Renal cortex interstitium (tissue), 11 donors: Measurements from ENCODE around the gene PRKACA. TPM values are rescaled to one million over a fixed set of nuclear protein-coding genes. Genes with fewer than 3 reads are reported as not detected.
"Not testable (repeated sequence)": the region's sequence is repeated elsewhere in the genome, so short reads cannot be mapped to it uniquely, and the experiment has no call there.

Experiments used
- DNase-seq, 11 donors: peaks; one replicate each; pipeline ENCODE4 v3.0.0-alpha.2; 2013; ENCODE audit warnings: low read depth in 9 of 11, low spot score in 4 of 11; ENCODE audit errors: extremely low read depth in 1 of 11
- polyA plus RNA-seq, 3 donors: library from polyadenylated mRNA; unstranded; fragments of 120-200 nt; gene quantifications; one replicate each; pipeline ENCODE4 v1.2.1, GENCODE V29; 2013; ENCODE audit not compliant: insufficient read length in 3 of 3

PRKACA gene
- polyA plus RNA-seq, 3 donors = 90.2 to 104 (median 92.6) TPM

DNA sequence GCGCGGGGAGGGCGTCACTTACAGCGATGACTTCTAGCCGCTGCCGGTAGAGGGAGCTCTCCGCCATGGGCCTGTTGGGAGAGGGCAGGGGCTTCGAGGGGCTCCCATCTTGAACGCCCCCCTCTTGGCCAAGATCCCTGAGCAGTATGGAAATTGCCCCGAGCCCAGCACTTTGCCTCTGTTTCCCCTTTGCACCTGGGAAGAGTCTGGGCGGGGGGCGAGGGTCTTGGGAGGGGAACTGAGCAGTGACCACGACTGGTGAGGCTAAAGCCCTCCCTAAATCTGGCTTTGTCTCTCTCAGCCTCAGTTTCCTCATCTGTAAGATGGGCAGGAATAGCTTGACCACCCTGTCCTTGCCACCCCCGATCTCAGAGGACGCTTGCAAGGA lies 58.5 kb downstream of the PRKACA start:
- DNase-seq = no peak

DNA sequence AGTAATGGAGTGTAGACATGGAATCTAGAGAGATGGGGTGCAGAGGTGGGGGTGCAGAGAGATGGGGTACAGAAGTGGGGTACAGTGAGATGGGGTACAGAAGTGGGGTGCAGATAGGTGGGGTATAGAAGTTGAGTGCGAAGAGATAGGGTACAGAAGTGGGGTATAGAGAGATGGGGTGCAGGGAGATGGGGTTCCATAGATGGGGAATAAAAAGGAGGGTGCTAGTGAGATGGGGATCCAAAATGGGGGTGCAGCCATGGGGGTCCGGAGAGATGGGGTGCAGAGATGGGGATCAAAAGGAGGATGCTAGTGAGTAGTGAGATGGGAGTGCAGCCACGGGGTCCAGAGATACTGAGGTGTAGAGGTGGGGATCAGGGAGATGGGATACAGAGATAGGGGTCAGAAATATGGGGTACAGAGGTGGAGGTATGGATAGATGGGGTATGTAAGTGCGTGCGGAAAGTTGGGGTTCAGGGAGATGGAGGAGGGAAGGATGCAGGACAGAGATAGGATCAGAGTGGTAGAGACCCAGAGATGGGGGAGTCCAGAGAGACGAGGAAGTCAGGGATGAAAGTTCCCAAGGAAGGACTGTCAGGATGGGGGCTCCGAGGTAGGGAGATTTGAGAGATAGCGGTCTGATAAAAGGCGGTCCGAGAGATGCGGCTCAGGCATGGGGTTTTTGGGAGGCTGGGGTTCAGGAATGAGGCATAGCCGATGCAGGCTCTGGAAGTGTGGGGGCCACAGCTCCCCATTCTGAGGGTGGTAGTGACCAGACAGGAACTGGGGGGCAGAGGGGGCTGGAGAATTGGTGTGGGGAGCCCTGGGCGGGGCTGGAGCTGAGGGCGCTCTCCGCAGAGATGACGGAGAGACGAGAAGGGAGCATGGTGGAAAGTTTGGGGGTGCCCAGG lies 59.1 kb downstream of the PRKACA start:
- DNase-seq = no peak

DNA sequence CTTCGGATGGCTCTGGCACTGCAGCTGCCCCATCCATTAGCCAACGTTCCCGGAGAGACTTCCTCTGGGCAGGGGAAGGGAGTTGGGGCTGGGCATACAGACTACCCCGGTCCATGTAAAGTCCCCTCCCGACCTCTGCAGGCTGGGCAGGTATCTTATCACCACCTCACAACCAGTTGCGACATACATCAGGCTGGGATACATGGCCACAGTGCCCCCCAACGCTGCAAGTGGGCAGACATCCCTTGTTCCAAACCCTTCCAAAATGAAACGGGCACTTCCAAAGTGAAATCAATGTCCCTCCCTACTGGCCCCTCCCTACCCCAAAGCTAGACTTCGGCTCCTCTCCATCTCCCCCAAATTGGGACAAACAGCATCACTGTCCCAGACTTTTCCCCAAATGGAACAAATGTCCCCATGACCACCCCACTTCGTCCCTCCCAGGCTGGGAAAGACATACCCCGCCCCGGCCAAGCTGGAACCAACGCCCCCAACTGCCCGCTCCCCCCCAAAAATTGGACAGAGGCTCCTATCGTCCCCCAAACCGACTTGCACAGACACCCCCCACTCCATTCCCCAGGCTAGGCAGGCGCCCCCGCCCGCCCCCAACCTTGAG lies 60.7 kb downstream of the PRKACA start:
- no peak for DNase-seq

DNA sequence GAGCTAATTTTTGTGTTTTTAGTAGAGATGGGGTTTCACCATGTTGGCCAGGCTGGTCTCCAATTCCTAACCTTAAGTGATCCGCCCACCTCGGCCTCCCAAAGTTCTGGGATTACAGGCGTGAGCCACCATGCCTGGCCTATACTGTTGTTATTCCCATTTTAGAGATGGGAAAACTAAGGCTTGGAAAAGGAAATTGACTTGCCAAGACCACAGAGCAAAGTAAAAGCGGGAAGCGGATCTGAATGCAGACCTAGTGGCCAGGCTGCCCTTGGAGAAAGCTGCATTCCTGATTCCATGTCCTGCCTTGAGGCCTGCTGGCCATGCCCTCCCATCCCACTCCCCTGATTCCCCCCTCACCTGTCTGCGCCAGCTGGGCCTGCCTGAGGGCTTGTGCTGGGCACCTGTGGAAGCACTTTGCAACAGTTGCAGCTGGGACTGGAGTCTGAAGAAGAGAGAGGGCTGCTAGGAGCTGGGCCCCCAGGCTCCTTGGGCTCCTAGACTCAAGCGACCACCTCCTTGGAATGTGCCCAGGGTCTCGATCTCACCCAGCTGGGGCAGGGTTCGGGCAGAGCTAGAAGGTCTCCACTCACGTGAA lies 61.4 kb downstream of the PRKACA start:
- DNase-seq = no peak

DNA sequence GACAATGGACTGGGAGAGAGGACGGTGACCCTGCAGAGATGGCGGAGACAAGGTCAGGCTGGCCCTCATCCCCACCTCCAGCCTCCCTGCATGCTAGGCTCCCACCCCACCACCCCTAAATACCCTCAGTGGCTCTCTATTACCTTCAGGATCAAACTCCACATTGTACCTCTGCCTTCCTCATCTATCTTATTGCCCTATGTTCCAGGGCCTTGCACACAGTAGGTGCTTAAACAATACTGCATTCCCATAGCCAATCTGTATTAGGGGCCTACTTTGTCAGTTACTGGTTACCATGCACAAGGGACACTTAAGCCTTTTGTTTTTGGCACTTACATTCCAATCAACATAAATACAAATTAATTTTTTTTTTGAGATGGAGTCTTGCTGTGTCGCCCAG lies 62.2 kb downstream of the PRKACA start:
- DNase-seq = no peak

DNA sequence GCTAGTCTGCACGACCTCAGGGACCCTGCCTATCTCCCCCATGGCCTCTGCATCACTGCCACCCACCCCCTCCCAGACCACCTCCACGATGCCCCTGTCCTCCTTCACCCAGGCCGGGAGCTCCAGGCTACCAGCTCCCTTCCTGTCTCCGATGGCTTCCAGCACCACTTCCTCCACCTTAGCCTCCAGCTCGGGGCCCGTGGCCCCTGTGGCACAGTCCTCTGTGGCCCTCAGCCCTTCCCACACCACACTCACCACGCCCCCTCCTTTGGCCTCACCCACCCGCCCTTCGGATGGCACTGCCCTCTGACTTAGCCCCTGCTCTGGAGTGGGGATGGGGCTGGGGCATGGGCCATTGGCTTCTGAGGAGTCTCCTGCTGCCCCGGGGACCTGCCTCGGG lies 62.8 kb downstream of the PRKACA start:
- no peak for DNase-seq

DNA sequence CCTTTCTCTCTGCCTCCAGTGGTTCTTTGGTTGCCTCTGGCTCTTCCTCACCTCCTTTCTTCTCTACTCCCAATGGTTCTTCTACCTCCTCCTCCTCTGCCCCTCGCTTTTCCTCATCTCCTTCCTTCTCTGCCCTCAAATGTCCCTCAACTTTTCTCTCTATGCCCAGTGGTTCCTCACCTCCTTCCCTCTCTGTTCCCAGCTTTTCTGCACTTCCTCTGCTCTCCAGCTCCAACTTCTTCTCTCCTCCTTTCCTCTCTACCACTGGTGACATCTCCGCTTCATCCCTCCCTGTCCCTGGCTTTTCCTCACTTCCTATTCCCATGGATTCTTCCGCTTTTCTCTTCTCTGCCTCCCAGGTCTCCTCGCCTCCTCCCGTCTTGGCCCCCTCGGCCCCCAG lies 63.5 kb downstream of the PRKACA start:
- DNase-seq = no peak

DNA sequence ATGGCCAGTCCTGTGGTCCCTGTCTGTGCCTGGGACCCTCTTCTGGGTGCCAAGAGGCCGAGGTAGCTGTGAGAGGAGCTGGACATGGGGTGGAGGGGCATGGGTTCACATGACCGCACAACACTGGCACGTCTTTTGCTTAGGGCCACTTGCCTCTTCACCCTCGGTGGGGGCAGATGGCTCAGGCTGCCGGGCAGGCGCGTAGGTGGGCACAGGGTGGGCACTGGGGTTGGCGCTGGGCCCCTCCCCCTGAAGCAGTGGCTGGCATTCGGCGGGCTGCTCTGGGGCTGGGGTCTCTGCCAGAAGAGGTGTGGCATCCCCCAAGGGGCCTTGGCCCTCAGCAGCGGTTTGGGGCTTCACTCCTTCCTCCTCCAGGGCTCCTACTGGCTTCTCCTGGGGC lies 64.1 kb downstream of the PRKACA start:
- no peak for DNase-seq

DNA sequence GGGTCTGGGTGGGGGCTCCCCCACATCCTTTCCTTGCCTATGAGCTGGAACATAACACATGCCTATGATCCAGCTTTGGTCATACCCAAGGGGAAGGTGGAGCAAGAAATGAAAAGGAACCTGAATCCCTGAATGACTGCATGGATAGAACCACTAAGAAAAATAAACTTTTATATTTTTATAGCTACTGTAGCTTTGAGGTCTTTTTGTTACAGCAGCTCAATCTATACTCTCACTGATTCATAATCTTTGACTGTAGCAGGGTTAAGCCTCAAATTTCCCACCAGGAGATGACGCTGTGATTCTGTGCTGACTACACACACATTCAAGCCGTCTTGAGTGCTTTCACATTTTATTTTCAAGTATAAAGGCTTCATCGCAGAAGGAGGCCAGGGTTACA lies 64.5 kb downstream of the PRKACA start:
- DNase-seq = no peak

DNA sequence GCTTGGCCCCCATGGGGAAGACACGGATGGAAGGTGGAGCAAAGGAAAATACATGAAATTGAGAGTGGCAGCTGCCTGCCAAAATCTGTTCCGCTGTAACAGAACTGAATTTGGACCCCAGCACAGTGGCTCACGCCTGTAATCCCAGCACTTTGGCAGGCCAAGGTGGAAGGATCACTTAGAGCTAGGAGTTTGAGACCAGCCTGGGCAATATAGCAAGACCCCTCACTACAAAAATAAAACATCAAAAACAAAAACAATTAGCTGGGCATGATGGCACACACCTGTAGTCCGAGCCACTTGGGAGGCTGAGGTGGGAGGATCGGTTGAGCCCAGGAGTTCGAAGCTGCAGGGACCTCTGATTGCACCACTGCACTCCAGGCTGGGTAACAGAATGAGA lies 65.1 kb downstream of the PRKACA start:
- no peak for DNase-seq

DNA sequence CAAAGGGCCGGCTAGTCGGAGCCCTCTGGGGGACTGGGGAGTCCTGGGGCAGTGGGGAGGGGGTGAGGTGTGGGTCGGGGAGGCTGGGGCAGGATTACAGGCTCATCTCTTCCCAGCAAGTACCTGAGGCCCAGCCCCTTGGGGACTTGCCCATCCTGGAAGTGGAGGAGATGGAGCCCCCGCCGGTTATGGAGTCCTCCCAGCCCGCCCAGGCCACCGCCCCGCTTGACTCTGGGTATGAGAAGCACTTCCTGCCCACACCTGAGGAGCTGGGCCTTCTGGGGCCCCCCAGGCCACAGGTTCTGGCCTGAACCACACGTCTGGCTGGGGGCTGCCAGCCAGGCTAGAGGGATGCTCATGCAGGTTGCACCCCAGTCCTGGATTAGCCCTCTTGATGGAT lies 65.6 kb downstream of the PRKACA start:
- no peak for DNase-seq

DNA sequence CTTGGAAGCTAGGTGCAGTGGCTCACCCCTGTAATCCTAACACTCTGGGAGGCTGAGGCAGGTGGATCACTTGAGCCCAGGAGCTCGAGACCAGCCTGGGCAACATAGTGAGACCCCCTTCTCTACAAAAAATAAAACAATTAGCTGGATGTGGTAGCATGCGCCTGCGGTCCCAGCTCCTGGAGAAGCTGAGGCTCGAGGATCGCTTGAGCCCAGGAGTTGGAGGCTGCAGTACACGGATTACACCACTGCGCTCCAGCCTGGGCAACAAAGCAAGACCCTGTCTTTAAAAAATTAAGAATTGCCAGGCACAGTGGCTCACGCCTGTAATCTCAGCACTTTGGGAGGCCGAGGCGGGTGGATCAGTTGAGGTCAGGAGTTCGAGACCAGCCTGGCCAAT lies 66.6 kb downstream of the PRKACA start:
- DNase-seq = not testable (repeated sequence)

DNA sequence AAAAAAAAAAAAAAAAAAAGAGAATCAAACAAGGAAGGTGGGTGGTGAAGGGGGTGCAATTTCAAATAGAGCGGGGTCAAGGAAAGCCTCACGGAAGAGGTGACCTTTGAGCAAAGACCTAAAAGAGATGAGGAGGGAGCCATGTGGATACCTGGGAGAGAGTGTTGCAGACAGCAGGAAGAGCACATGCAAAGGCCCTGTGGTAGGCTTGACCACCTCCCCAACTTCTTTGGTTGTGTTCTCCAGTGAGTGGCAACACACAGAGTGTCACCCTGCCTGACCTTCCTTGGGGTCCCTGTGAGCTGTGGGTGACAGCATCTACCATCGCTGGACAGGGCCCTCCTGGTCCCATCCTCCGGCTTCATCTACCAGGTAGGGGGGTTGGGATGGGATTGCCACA lies 67.0 kb downstream of the PRKACA start:
- DNase-seq = no peak

DNA sequence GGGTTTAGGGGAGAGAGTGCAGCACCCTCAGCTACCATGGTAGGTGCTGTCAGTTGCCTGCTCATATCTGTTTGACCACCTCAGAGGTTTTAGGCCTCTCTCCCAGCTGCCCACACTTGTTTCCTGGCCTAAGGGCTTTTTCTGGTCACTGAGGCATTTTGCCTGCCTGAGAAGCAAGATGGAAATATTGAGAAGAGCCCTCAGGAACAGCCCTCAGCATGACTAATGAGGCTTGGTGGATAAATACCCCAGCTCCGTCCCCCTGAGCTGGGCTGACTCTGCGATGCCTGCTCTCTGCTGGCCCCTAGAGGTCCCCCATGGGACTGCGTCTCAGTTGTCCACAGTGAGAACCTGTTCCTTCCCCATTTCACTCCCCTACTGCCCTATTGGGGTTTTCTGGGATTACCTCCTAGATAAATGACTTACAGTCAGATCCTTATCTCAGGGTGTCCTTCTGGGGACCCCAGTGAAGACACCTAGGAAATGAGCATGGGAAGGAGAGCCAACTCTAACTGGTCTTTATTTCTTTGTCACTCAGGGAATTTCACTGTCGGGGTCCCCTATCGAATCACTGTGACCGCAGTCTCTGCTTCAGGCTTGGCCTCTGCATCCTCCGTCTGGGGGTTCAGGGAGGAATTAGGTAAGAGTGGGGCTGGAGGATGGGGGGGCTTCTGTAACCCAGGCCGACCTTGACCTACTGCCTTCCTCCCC lies 69.0 kb downstream of the PRKACA start:
- DNase-seq = no peak

DNA sequence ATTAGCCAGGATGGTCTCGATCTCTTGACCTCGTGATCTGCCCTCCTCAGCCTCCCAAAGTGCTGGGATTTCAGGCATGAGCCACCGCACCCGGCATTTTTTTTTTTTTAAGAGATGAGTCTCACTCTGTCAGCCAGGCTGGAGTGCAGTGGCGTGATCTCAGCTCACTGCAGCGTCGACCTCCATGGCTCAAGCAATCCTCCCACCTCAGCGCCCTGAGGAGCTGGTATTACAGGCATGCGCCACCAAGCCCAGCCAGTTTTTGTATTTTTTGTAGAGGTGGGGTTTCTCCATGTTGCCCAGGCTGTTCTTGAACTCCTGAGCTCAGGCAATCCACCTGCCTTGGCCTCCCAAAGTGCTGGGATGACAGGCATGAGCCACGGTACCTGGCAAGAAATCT lies 69.7 kb downstream of the PRKACA start:
- DNase-seq = not testable (repeated sequence)

DNA sequence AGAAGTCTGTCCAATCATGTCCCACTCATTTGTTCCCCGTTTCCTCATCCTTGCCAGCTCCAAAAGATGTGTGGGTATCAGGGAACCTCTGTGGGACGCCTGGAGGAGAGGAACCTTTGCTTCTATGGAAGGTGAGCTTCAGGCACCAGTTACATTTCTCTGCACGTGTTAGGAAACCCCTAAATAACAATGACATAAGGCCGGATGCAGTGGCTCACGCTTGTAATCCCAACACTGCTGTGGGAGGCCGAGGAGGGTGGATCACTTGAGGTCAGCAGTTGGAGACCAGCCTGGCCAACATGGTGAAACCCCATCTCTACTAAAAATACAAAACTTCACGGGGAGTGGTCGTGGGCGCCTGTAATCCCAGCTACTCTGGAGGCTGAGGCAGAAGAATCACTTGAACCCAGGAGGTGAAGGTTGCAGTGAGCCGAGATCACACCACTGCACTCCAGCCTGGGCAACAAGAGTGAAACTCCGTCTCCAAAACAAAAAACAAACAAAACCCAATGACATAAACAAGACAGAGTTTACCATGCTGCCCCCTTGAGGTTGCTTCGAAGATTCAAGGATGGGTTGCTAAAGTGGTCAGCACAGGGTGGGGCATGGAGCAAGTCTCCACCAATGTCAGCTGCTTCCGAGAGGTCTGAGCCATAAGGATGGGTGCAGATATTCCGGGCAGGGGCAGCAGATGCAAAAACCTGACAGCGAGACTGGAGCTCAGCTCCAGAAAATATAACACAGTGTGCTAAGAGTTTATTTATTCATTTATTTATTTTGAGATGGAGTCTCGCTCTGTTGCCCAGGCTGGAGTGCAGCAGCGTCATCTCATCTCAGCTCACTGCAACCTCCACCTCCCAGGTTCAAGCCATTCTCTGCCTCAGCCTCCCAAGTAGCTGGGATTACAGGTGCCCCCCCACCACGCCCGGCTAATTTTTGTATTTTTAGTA lies 74.6 kb downstream of the PRKACA start:
- peak in 7 of 11 donors; percentile 60 to 83 (median 75) for DNase-seq
